Activated T-helper 1 cell treated with anti-CD3 and anti-CD28 coated beads, Interleukin-12 subunit alpha, Interleukin-12 subunit beta, Interleukin-2, Interleukin-4 antibody, amounts not matched to agents 30 ng/mL and 10 ng/mL and 1 ng/mL, durations not matched to agents 14 hours and 24 hours and 36 hours (primary cell): ENCODE results near the gene FBXO41. TPM values are rescaled to one million over a fixed set of nuclear protein-coding genes. Genes with fewer than 3 reads are reported as not detected.
A peak's percentile ranks its signal among the peaks of the same experiment; 100 is the strongest.

Experiments used
- DNase-seq: peaks from one replicate; pipeline ENCODE4 v3.0.0; 2021; ENCODE audit warnings: low spot score
- H3K27ac Mint-ChIP-seq: one replicate; pipeline ENCODE4 v1.8.0; 2021; ENCODE audit warnings: mild to moderate bottlenecking, mixed read lengths
- H3K27me3 Mint-ChIP-seq: one replicate; pipeline ENCODE4 v1.8.0; 2022; ENCODE audit warnings: mild to moderate bottlenecking, moderate library complexity, mixed read lengths; ENCODE audit not compliant: insufficient read depth
- H3K36me3 Mint-ChIP-seq: one replicate; pipeline ENCODE4 v1.8.0; 2021; ENCODE audit warnings: low read depth, mixed read lengths
- H3K4me1 Mint-ChIP-seq: one replicate; pipeline ENCODE4 v1.8.0; 2021; ENCODE audit warnings: low read depth, mixed read lengths
- H3K4me3 Mint-ChIP-seq: one replicate; pipeline ENCODE4 v1.8.0; 2021; ENCODE audit warnings: mild to moderate bottlenecking, moderate library complexity, mixed read lengths
- H3K9me3 Mint-ChIP-seq: one replicate; pipeline ENCODE4 v1.8.0; 2021; ENCODE audit warnings: mixed read lengths
- intact Hi-C: fragments of 100-400 bp; cut with micrococcal nuclease; formaldehyde crosslinking; loops from one replicate; pipeline ENCODE4 v1.15.1; 2024
- total RNA-seq: library from RNA; stranded (reverse); gene quantifications from 2 replicates; pipeline ENCODE4 v1.2.3, GENCODE V29; 2022

Gene FBXO41
- 29.3 and 30.9 TPM in 2 replicates for total RNA-seq

- intact Hi-C loops: loop anchor here (1.0 kb wide), 5 partner anchors 9 to 453 kb away; partner anchors contain the start of genes EGR4, PRADC1, SMYD5 and TPRKB
- peaks cover 18% of the 10 kb centered on the region for H3K4me1 Mint-ChIP-seq
- peak; percentile 68 for DNase-seq
- H3K36me3 Mint-ChIP-seq: peaks cover 3% of the 10 kb centered on the region
- H3K27me3 Mint-ChIP-seq: peaks cover 15% of the 10 kb centered on the region
- no peaks in the 10 kb centered on the region for H3K9me3 Mint-ChIP-seq
- H3K4me3 Mint-ChIP-seq: peak within 1 kb of the TSS; percentile 84
- peak within 1 kb of the TSS; percentile 57 for H3K27ac Mint-ChIP-seq
Observed at GRCh38 chr2:73284296-73285158, at the start of gene FBXO41. FBXO41 (minus strand) TSS chr2:73284478; CDS start chr2:73269630, 14,848 bp downstream.

DNA sequence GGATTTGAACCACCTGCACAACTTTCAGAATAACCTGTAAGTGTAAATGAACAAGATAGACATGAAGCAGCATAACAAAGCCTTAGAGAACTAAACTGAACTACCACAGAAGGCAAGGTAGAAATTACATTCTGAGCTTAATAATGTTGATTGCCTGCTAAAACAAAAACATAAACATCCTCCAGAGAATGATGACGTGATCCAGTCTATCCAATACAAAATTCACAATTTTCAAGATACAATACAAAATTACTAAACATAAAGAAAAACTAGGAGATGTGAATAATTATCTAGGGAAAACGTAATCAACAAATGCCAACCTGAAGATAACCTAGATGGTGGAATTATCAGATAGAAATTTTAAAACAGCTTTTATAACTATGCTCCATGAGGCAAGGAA, 49.8 kb upstream of the FBXO41 start:
- intact Hi-C loops: no loop called here
- H3K27ac Mint-ChIP-seq: no peak overlapping the region
- peaks cover 26% of the 10 kb centered on the region for H3K27me3 Mint-ChIP-seq
- H3K4me3 Mint-ChIP-seq: no peak overlapping the region
- DNase-seq: no peak
- H3K36me3 Mint-ChIP-seq: no peaks in the 10 kb centered on the region
- H3K9me3 Mint-ChIP-seq: peaks cover 6% of the 10 kb centered on the region
- H3K4me1 Mint-ChIP-seq: no peaks in the 10 kb centered on the region

DNA sequence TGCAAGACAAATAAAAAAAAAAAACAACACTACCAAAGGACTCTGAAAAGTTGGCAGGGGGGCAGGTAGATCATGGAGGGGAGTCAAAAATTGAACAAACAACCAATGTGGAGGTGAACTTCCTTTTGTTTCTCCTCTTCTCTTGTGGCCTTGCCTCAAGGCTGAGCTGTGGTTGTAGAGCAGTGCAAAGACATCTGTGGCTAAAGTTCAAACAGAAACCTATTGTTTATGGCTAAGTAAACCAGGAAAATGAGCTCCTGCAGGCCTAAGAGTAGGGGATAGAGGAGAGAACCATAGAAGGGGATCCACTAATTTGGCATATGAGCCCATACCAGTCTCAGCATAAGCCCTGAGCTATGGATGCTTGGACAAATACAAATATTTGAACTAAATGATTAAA, 49.3 kb upstream of the FBXO41 start:
- H3K4me1 Mint-ChIP-seq: no peaks in the 10 kb centered on the region
- no peak overlapping the region for H3K4me3 Mint-ChIP-seq
- DNase-seq: no peak
- peaks cover 6% of the 10 kb centered on the region for H3K9me3 Mint-ChIP-seq
- intact Hi-C loops: no loop called here
- H3K27ac Mint-ChIP-seq: no peak overlapping the region
- H3K36me3 Mint-ChIP-seq: no peaks in the 10 kb centered on the region
- peaks cover 26% of the 10 kb centered on the region for H3K27me3 Mint-ChIP-seq

- H3K27ac Mint-ChIP-seq: no peak overlapping the region
- H3K4me1 Mint-ChIP-seq: no peaks in the 10 kb centered on the region
- H3K27me3 Mint-ChIP-seq: peaks cover 8% of the 10 kb centered on the region
- DNase-seq: no peak
- H3K4me3 Mint-ChIP-seq: no peak overlapping the region
- H3K9me3 Mint-ChIP-seq: no peaks in the 10 kb centered on the region
- intact Hi-C loops: loop anchor here (10.0 kb wide), 1 partner anchor 271 kb away; no protein-coding TSS in a partner anchor
- H3K36me3 Mint-ChIP-seq: no peaks in the 10 kb centered on the region
Observed at GRCh38 chr2:73324126-73324725, 39.9 kb upstream of the FBXO41 start.

DNA sequence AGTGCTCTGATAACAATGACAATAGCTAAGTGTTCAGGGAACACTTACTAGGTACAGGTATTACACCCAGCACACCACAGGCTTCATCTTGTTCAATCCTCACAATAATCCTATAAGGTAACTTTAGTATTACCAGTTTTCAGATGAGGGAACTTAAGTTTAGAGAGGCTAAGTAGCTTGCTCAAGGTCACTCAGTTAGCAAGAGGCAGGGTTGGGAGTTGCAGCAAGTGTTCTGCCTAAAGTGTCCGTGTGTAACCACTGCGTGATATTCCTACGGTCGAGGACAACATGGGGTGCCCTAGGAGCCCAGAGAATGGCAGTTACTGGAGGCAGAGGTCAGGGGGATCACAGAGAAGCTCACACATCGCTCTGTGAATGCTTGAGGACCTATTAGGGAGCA, 39.3 kb upstream of the FBXO41 start:
- H3K27me3 Mint-ChIP-seq: peaks cover 8% of the 10 kb centered on the region
- no peaks in the 10 kb centered on the region for H3K36me3 Mint-ChIP-seq
- no peak overlapping the region for H3K4me3 Mint-ChIP-seq
- H3K27ac Mint-ChIP-seq: no peak overlapping the region
- DNase-seq: no peak
- intact Hi-C loops: loop anchor here (10.0 kb wide), 1 partner anchor 271 kb away; no protein-coding TSS in a partner anchor
- no peaks in the 10 kb centered on the region for H3K4me1 Mint-ChIP-seq
- H3K9me3 Mint-ChIP-seq: no peaks in the 10 kb centered on the region

DNA sequence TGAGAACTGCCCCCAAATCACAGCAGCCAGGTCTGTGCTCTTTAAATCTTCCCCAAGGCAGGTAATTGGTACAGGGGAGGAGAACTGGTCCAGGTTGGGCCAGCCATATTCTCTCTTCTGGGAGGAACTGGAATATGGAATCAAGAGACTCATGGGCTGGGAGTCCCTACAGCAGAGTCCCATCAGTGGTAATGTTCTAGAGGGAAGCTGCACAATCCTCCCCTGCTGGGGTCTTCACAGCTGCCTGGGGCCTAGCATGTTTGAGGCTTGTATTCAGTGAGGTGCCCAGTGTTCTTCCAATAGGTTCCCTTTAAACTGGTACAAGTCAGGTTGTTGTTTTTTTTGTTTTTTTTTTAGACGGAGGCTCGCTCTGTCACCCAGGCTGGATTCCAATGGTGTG, 30.2 kb upstream of the FBXO41 start:
- no peaks in the 10 kb centered on the region for H3K9me3 Mint-ChIP-seq
- no peak for DNase-seq
- H3K36me3 Mint-ChIP-seq: no peaks in the 10 kb centered on the region
- intact Hi-C loops: no loop called here
- H3K4me3 Mint-ChIP-seq: no peak overlapping the region
- H3K27ac Mint-ChIP-seq: no peak overlapping the region
- H3K4me1 Mint-ChIP-seq: no peaks in the 10 kb centered on the region
- H3K27me3 Mint-ChIP-seq: peaks cover 4% of the 10 kb centered on the region

DNA sequence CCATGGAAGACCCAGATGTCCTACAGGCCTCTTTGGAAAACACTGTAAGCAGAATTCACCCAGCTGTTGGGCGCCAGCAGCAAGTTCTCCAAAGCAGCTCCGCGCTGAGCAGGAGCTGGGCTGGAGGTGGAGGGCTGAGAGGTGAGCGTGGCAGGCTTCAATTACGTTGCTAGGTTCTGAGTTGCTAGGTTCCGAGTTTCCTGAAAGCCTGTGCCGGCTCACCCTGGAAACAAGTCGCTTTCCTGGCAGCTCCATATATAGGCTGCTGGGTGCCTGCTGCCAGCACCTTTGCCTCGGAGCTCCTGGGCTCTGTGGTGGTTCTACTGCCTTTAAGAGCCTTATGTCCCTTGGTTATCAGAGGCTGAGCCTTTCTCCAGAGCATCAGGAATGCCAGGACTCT, 23.4 kb upstream of the FBXO41 start:
- Mint-ChIP-seq H3K4me3 (no peak overlapping the region), H3K4me1 (no peaks in the 10 kb centered on the region), H3K27ac (no peak overlapping the region), H3K36me3 (no peaks in the 10 kb centered on the region), H3K9me3 (no peaks in the 10 kb centered on the region), H3K27me3 (peaks cover 18% of the 10 kb centered on the region)
- no peak for DNase-seq
- intact Hi-C loops: no loop called here

GRCh38 chr2:73301636-73302035, 17.4 kb upstream of the FBXO41 start:
- no peak overlapping the region for H3K4me3 Mint-ChIP-seq
- peaks cover 1% of the 10 kb centered on the region for H3K36me3 Mint-ChIP-seq
- H3K27ac Mint-ChIP-seq: no peak overlapping the region
- H3K4me1 Mint-ChIP-seq: no peaks in the 10 kb centered on the region
- no peak for DNase-seq
- H3K27me3 Mint-ChIP-seq: peaks cover 42% of the 10 kb centered on the region
- H3K9me3 Mint-ChIP-seq: no peaks in the 10 kb centered on the region
- intact Hi-C loops: no loop called here

GRCh38 chr2:73300926-73301325, 16.6 kb upstream of the FBXO41 start:
- H3K9me3 Mint-ChIP-seq: no peaks in the 10 kb centered on the region
- no peaks in the 10 kb centered on the region for H3K4me1 Mint-ChIP-seq
- H3K27ac Mint-ChIP-seq: no peak overlapping the region
- intact Hi-C loops: no loop called here
- H3K27me3 Mint-ChIP-seq: peaks cover 46% of the 10 kb centered on the region
- DNase-seq: no peak
- H3K36me3 Mint-ChIP-seq: peaks cover 2% of the 10 kb centered on the region
- no peak overlapping the region for H3K4me3 Mint-ChIP-seq

GRCh38 chr2:73297586-73297985, 13.3 kb upstream of the FBXO41 start:
- Mint-ChIP-seq H3K4me1 (no peaks in the 10 kb centered on the region), H3K27ac (no peak overlapping the region), H3K27me3 (peaks cover 57% of the 10 kb centered on the region), H3K36me3 (peaks cover 2% of the 10 kb centered on the region), H3K4me3 (no peak overlapping the region), H3K9me3 (no peaks in the 10 kb centered on the region)
- no peak for DNase-seq
- intact Hi-C loops: loop anchor here (10.0 kb wide), 2 partner anchors 383 to 1357 kb away; partner anchors contain the start of genes EMX1 and SEMA4F

- H3K27ac Mint-ChIP-seq: no peak overlapping the region
- H3K9me3 Mint-ChIP-seq: no peaks in the 10 kb centered on the region
- intact Hi-C loops: loop anchor here (10.0 kb wide), 2 partner anchors 382 to 1358 kb away; partner anchors contain the start of genes EMX1 and SEMA4F
- H3K4me3 Mint-ChIP-seq: no peak overlapping the region
- H3K27me3 Mint-ChIP-seq: peaks cover 59% of the 10 kb centered on the region
- peaks cover 2% of the 10 kb centered on the region for H3K36me3 Mint-ChIP-seq
- DNase-seq: no peak
- H3K4me1 Mint-ChIP-seq: no peaks in the 10 kb centered on the region
Observed at GRCh38 chr2:73297151-73297559, 12.9 kb upstream of the FBXO41 start.

DNA sequence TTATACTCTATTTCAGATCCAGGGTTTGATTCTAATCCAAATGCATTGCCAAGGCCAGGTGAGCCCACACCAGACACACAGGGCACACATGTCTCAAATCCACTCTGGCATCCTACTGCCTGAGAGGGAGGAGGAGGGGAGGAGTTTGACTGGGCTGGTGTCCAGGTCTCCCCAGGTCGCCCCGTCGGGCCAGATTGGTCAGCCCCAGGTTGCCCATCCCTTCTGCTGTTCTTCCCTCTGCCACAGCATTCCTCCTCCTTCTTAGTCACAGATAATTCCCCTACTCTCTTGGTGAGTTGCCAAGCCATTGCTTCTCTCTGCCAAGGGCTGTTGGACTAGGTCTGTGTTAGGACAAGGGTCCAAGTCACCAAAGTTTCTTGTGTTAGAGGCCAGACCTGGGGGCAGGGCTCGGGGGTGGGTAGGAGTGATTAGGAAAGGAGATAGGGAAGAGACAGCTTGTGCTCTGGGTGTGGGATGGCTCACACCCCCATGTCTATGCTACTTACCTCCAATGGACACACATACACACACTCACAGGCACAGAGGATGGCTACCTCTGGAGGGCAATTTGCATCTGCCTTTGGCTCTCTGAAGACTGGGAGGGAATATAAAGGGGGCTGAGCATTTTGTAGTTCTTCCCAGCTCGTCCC, 11.6 kb upstream of the FBXO41 start:
- Mint-ChIP-seq H3K27me3 (peaks cover 55% of the 10 kb centered on the region), H3K9me3 (no peaks in the 10 kb centered on the region), H3K27ac (no peak overlapping the region), H3K36me3 (peaks cover 2% of the 10 kb centered on the region), H3K4me1 (peaks cover 6% of the 10 kb centered on the region), H3K4me3 (no peak overlapping the region)
- intact Hi-C loops: loop anchor here (10.0 kb wide), 2 partner anchors 381 to 1359 kb away; partner anchors contain the start of genes EMX1 and SEMA4F
- no peak for DNase-seq
